Measurements from ENCODE around the gene XXYLT1. TPM values are rescaled to one million over a fixed set of nuclear protein-coding genes. Genes with fewer than 3 reads are reported as not detected.

XXYLT1 gene
- total and polyA plus RNA-seq, 2 of the 8 experiments (the other 6 are each of a cell fraction or from before 2014, with no cell fraction given): 18.9 to 23.8 TPM

DNA sequence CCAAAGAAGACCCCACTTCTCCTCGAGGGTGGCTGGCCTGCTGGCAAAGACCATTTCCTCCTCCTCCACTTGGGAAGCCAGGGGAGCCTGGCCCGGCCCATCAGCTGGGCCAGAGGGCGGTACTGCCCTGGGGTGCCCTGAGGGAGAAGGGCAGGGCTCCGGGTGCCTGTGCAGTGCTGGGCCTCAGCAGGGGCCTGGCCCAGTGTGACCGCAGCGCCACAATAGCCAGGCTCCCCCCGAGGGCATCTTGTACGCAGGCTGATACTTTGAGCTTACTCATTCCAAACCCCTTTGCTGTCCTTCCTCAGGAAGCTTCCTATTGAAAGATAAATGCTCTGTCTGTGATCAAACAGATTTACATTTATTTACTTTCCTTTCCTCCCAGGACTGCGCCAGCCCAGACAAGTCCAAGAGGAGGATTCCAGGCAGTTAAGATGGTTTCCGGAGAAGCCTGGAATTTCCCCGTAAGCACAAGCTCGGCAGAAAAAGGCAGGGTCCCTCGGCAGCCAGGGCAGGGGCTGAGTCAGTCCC lies 240.1 kb downstream of the XXYLT1 start:
- Histone ChIP-seq H3K23me2 (ENCODE audit: low read depth, low read length) (no peaks in the 10 kb centered on the region), H2AFZ (ENCODE audit: low read length) (no peak overlapping the region), H4K20me1 (replicated peaks in 1 of 2; ENCODE audit: control insufficient read depth in 1 of 2, insufficient read depth in 2 of 2, low read length in 2 of 2) (no peaks in the 10 kb centered on the region), H3K36me3 (ENCODE audit: control insufficient read depth in 2 of 4, insufficient read depth in 4 of 4, low read length in 3 of 4) (no peaks in the 10 kb centered on the region), H3K23ac (ENCODE audit: insufficient read length) (no peak overlapping the region), H3K4ac (replicated peaks; ENCODE audit: insufficient read length, low read depth, low read length) (no peak overlapping the region), H2BK20ac (ENCODE audit: low read length) (no peak overlapping the region), H2BK15ac (ENCODE audit: low read length) (0 out of 2 replicates have a peak overlapping the region, but pooled peaks have one; percentile 81), H2BK120ac (replicated peaks; ENCODE audit: low read depth, low read length) (no peak overlapping the region), H3K4me1 (replicated peaks in 1 of 4; ENCODE audit: control insufficient read depth in 3 of 4, insufficient read depth in 4 of 4, low read length in 3 of 4) (peaks cover 3 to 13% (median 7%) of the 10 kb centered on the region in 4 experiments; a peak in 6 of 7 replicates), H3K4me3 (ENCODE audit: extremely low read depth in 1 of 4, insufficient read depth in 2 of 4, low read depth in 3 of 4, low read length in 4 of 4) (no peak overlapping the region), H3K27me3 (replicated peaks in 1 of 4; ENCODE audit: control insufficient read depth in 3 of 4, extremely low read depth in 1 of 4, insufficient read depth in 3 of 4, low read length in 3 of 4) (peaks cover 0 to 8% (median 7%) of the 10 kb centered on the region in 4 experiments; a peak in 3 of 7 replicates), H3K14ac (ENCODE audit: insufficient read length) (no peak overlapping the region), H3K9ac (replicated peaks in 1 of 4; ENCODE audit: extremely low read depth in 1 of 4, low read depth in 3 of 4, low read length in 3 of 4) (no peak overlapping the region), H4K91ac (replicated peaks; ENCODE audit: insufficient read length, low read length) (no peak overlapping the region), H4K8ac (ENCODE audit: extremely low read depth, insufficient read depth, low read length) (no peak overlapping the region; the same call in 1 of the 2 replicates), H2AK5ac (ENCODE audit: low read depth, low read length) (no peak overlapping the region), H3K79me2 (ENCODE audit: control insufficient read depth in 1 of 2, insufficient read depth in 2 of 2, low read length in 2 of 2) (no peaks in the 10 kb centered on the region), H3K27ac (ENCODE audit: low read depth, low read length) (no peak overlapping the region), H2BK5ac (ENCODE audit: low read depth, low read length) (no peak overlapping the region), H4K5ac (ENCODE audit: insufficient read length, low read depth, low read length) (no peak overlapping the region), H2BK12ac (ENCODE audit: low read depth, low read length) (no peak overlapping the region; the same call in 1 of the 2 replicates), H3K56ac (replicated peaks; ENCODE audit: insufficient read length, low read depth, low read length) (no peak overlapping the region), H3K4me2 (ENCODE audit: insufficient read depth in 1 of 2, low read depth in 2 of 2, low read length in 2 of 2) (no peak overlapping the region), H3K9me3 (ENCODE audit: insufficient read depth in 2 of 2, low read depth in 1 of 2, low read length in 1 of 2) (no peaks in the 10 kb centered on the region), H3K18ac (ENCODE audit: extremely low read depth, low read length) (no peak overlapping the region; the same call in none of the 2 replicates), H3K79me1 (ENCODE audit: low read depth, low read length) (no peaks in the 10 kb centered on the region)
- CTCF ChIA-PET (ENCODE audit: partially characterized antibody): interaction anchor here (0.7 to 5.8 kb wide), 15 partner anchors 9 to 348 kb away, joined by 3 to 33 read pairs (median 3); no protein-coding TSS in a partner anchor
- WGBS, 2 experiments (ENCODE audit: extremely low coverage in 1 of 2, insufficient coverage in 1 of 2, insufficient read length in 1 of 2, insufficient replicate concordance in 2 of 2, low coverage in 1 of 2, low lambda C conversion rate in 2 of 2, missing lambda C conversion rate in 1 of 2): 86% methylated on average over 11 of the region's 13 CpGs; no CpG with 5 or more reads in 1 of the 2 experiments
- DNase-seq (ENCODE audit: low read depth in 1 of 2, low spot score in 2 of 2) (no peak), FAIRE-seq (no peak)
- POLR2A ChIA-PET (ENCODE audit: partially characterized antibody): no interaction called here
- TF ChIP-seq BRCA1 (IDR thresholded peaks at IDR 0.05; ENCODE audit: low read depth, low read length) (no peak), CEBPB (IDR thresholded peaks at IDR 0.05; ENCODE audit: low read depth, low read length) (no peak), HDAC2 (IDR thresholded peaks at IDR 0.05; ENCODE audit: borderline replicate concordance in 1 of 2, low read depth in 2 of 2, low read length in 2 of 2) (no peak), PHF8 (conservative IDR thresholded peaks at IDR 0.05; ENCODE audit: low read depth, low read length) (no peak), RFX5 (IDR thresholded peaks at IDR 0.05; ENCODE audit: borderline replicate concordance, low read depth, low read length) (no peak), RNF2 (IDR thresholded peaks at IDR 0.05; ENCODE audit: borderline replicate concordance, low read depth, low read length, missing control alignments, poor library complexity, severe bottlenecking) (no peak), TBP (IDR thresholded peaks at IDR 0.05; ENCODE audit: low read depth, low read length) (no peak), TAF1 (IDR thresholded peaks at IDR 0.05; ENCODE audit: low read depth, low read length) (no peak), MAFK (IDR thresholded peaks at IDR 0.05; ENCODE audit: low read depth, low read length) (no peak), SP1 (IDR thresholded peaks at IDR 0.05; ENCODE audit: low read depth, low read length) (no peak), BCL11A (IDR thresholded peaks at IDR 0.05; ENCODE audit: low read depth in 2 of 2, low read length in 2 of 2) (no peak), HDAC6 (IDR thresholded peaks at IDR 0.05; ENCODE audit: low read depth, low read length) (no peak)
- TF ChIP-seq, protein P1, sequence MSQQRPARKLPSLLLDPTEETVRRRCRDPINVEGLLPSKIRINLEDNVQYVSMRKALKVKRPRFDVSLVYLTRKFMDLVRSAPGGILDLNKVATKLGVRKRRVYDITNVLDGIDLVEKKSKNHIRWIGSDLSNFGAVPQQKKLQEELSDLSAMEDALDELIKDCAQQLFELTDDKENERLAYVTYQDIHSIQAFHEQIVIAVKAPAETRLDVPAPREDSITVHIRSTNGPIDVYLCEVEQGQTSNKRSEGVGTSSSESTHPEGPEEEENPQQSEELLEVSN (IDR thresholded peaks at IDR 0.05): no peak
